Calu3 (cell line): ENCODE measurements around the gene PNPLA2. TPM values are rescaled to one million over a fixed set of nuclear protein-coding genes. Genes with fewer than 3 reads are reported as not detected.

Experiments used
- BruUV-seq: library from RNA; stranded (reverse); fragments of 400-500 nt; replicated peaks from 2 replicates; lab custom pipeline; 2021; lab: Mats Ljungman, UMichigan
- CTCF ChIA-PET: fragments of 300-600 bp; sonication (Branson Sonifier 250); formaldehyde crosslinking; loops from one replicate; lab custom pipeline; 2022; ENCODE audit warnings: antibody characterized with exemption; lab: Charles Lee
- DNase-seq: peaks from one replicate; pipeline ENCODE4 v3.0.0; 2022
- H3K27ac Mint-ChIP-seq: one replicate; pipeline ENCODE4 v1.8.0; 2022; ENCODE audit warnings: mixed read lengths; ENCODE audit not compliant: unreplicated experiment
- H3K27me3 Mint-ChIP-seq: one replicate; pipeline ENCODE4 v1.8.0; 2022; ENCODE audit warnings: mixed read lengths; ENCODE audit not compliant: unreplicated experiment
- H3K36me3 Mint-ChIP-seq: one replicate; pipeline ENCODE4 v1.8.0; 2022; ENCODE audit warnings: mild to moderate bottlenecking, moderate library complexity, mixed read lengths; ENCODE audit not compliant: insufficient read depth, unreplicated experiment
- H3K4me1 Mint-ChIP-seq: one replicate; pipeline ENCODE4 v1.8.0; 2022; ENCODE audit warnings: mild to moderate bottlenecking, low read depth, mixed read lengths; ENCODE audit not compliant: unreplicated experiment
- H3K4me3 Mint-ChIP-seq: one replicate; pipeline ENCODE4 v1.8.0; 2022; ENCODE audit warnings: mild to moderate bottlenecking, low read depth, moderate library complexity, mixed read lengths; ENCODE audit not compliant: unreplicated experiment
- H3K9me3 Mint-ChIP-seq: one replicate; pipeline ENCODE4 v1.8.0; 2022; ENCODE audit warnings: low read depth, mixed read lengths; ENCODE audit not compliant: unreplicated experiment
- intact Hi-C: fragments of 100-400 bp; cut with micrococcal nuclease; formaldehyde crosslinking; loops from one replicate; pipeline ENCODE4 v1.10.0; 2022; ENCODE audit not compliant: unreplicated experiment
- total RNA-seq: library from RNA; stranded (reverse); gene quantifications from 2 replicates; pipeline ENCODE4 v1.2.3, GENCODE V29; 2022
- TF ChIP-seq, protein P1 (sequence below): fragments of 200-600 bp; IDR thresholded peaks from one replicate; pipeline ENCODE4 v1.8.0; 2022; ENCODE audit warnings: antibody characterized with exemption; ENCODE audit not compliant: unreplicated experiment

PNPLA2 gene
- total RNA-seq, 1 experiment from 2014 or later, result 134 TPM

DNA sequence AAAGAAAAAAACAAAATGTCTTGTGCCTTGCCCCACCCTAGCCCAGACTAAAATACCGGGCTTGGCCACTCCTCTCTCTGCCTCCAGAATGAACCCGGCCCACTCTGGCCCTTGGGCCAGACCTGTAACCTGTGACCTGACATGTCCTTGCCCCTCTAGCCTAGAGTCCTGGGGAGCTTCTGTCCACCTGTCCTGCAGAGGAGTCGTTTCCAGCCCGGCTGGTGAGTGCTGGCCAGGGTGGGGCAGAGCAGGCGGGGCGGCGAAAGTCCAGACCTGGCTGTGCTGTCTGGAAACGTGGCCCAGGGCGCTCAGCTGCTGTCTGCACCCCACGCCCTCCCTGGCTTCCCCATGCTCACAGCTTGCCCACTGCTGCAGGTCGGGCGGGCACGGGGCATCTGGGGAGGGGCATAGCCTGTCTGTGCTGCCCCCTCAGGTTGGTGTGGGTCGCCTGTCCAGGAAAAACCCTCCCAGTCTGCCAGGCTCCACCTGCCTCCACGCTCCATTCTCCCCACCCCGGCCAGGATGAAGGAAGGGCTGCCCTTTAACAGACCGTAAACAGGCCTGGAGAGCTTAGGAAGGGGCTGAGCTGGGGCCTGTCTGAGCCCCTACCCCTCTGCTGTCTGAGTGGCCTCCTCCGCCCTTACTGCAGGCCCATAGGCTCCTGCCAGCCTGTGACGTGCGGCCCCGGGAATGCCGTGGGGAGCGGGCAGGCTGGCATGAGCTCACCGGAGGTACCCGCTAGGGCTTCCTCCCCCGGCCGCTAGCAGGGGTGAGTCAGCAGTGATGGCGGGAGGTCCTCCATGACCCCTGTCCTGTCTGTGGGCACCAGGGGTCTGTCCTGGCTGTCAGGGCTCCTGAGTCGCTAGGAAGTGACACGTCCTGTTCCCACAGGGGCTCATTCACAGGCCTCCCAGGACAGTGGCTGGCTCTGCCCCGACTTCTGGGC is 15.9 kb downstream of the PNPLA2 start:
- Mint-ChIP-seq H3K36me3 (peaks cover 94% of the 10 kb centered on the region), H3K27me3 (no peaks in the 10 kb centered on the region), H3K4me3 (peak overlapping the region; percentile 78), H3K9me3 (no peaks in the 10 kb centered on the region), H3K4me1 (peaks cover 15% of the 10 kb centered on the region), H3K27ac (peak overlapping the region; percentile 71)
- CTCF ChIA-PET, result interaction anchor here (1.0 to 2.0 kb wide), 5 partner anchors 9 to 63 kb away, joined by 4 to 9 read pairs (median 7); partner anchors contain the start of genes PIDD1, POLR2L and TSPAN4
- intact Hi-C loops, result no loop called here
- TF ChIP-seq, protein P1, sequence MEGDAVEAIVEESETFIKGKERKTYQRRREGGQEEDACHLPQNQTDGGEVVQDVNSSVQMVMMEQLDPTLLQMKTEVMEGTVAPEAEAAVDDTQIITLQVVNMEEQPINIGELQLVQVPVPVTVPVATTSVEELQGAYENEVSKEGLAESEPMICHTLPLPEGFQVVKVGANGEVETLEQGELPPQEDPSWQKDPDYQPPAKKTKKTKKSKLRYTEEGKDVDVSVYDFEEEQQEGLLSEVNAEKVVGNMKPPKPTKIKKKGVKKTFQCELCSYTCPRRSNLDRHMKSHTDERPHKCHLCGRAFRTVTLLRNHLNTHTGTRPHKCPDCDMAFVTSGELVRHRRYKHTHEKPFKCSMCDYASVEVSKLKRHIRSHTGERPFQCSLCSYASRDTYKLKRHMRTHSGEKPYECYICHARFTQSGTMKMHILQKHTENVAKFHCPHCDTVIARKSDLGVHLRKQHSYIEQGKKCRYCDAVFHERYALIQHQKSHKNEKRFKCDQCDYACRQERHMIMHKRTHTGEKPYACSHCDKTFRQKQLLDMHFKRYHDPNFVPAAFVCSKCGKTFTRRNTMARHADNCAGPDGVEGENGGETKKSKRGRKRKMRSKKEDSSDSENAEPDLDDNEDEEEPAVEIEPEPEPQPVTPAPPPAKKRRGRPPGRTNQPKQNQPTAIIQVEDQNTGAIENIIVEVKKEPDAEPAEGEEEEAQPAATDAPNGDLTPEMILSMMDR, result no peak
- BruUV-seq, result TSS peak; percentile 85
- DNase-seq, result peak; percentile 96

DNA sequence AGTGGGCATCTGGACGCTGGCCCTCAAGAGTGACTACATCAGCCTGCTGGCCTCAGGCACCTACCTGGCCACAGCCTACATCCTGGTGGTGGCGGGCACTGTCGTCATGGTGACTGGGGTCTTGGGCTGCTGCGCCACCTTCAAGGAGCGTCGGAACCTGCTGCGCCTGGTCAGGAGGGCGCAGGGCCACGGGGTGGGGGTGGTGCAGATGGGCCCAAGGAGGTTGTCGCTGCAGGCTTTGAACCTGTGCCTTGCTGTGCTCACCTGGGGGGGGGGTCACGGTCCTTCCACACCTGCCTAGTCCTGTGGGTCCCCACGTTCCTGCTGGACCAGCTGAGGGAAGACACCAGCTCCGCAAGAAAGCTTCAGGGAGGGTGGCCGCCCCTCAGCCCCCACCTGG is 17.6 kb downstream of the PNPLA2 start:
- Mint-ChIP-seq H3K9me3 (no peaks in the 10 kb centered on the region), H3K36me3 (peaks cover 97% of the 10 kb centered on the region), H3K4me1 (peaks cover 27% of the 10 kb centered on the region), H3K27me3 (no peaks in the 10 kb centered on the region), H3K27ac (no peak overlapping the region), H3K4me3 (no peak overlapping the region)
- no peak for DNase-seq
- CTCF ChIA-PET, result no interaction called here
- intact Hi-C loops, result no loop called here
- TF ChIP-seq, protein P1, result no peak
- no TSS peak for BruUV-seq

DNA sequence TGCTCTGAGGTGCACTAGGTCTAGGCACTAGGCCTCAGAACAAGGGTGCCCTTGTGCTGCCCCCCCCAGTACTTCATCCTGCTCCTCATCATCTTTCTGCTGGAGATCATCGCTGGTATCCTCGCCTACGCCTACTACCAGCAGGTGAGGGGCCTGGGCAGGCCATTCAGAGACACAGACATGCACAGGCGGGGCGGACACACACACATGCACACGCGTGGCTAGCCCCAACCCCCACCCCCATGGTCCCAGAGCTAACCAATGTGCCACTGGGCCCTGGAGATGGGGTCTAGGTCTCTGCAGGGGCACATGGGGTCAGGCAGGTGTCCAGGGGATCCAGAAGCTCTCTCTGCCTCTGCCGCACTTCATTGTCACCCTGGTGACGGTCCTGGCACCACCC is 18.0 kb downstream of the PNPLA2 start:
- no peaks in the 10 kb centered on the region for H3K9me3 Mint-ChIP-seq
- no peak overlapping the region for H3K4me3 Mint-ChIP-seq
- peaks cover 97% of the 10 kb centered on the region for H3K36me3 Mint-ChIP-seq
- BruUV-seq, result no TSS peak
- H3K27me3 Mint-ChIP-seq, result no peaks in the 10 kb centered on the region
- TF ChIP-seq, protein P1, result no peak
- peak overlapping the region; percentile 15 for H3K27ac Mint-ChIP-seq
- no peak for DNase-seq
- peaks cover 23% of the 10 kb centered on the region for H3K4me1 Mint-ChIP-seq
- CTCF ChIA-PET, result no interaction called here
- intact Hi-C loops, result no loop called here

DNA sequence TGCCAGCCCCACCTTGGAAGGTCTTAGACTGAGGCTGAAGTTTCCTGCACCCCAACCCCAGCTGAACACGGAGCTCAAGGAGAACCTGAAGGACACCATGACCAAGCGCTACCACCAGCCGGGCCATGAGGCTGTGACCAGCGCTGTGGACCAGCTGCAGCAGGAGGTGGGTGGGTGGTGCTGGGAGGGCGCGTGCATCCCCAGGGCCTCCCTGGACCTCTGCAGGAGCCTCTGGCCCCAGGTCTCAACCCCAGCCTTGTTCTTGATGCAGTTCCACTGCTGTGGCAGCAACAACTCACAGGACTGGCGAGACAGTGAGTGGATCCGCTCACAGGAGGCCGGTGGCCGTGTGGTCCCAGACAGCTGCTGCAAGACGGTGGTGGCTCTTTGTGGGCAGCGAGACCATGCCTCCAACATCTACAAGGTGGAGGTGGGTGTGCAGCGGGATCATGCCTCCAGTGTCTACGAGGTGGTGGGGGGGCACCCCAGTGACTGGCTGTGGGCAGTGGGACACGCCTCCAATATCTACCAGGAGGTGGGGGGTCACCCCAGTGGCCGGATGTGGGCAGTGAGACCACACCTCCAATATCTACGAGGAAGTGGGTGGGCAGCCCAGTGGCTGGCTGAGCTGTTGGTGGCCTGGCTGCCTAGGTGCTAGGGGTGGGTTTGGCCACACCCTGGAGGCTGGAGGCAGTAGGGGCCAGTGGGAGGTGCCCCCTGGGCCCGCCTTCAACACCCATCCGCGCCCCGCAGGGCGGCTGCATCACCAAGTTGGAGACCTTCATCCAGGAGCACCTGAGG is 18.7 kb downstream of the PNPLA2 start:
- Mint-ChIP-seq H3K27ac (peak overlapping the region; percentile 33), H3K4me3 (peak overlapping the region; percentile 21), H3K4me1 (peaks cover 17% of the 10 kb centered on the region), H3K36me3 (peaks cover 97% of the 10 kb centered on the region), H3K27me3 (no peaks in the 10 kb centered on the region), H3K9me3 (no peaks in the 10 kb centered on the region)
- CTCF ChIA-PET, result interaction anchor here (0.5 to 1.0 kb wide), 2 partner anchors 13 to 485 kb away, joined by 4 to 6 read pairs; no protein-coding TSS in a partner anchor
- intact Hi-C loops, result no loop called here
- TF ChIP-seq, protein P1, result no peak
- no TSS peak for BruUV-seq
- no peak for DNase-seq
